IMR-90 (cell line): ENCODE data around the gene SPRR4. TPM values are rescaled to one million over a fixed set of nuclear protein-coding genes. Genes with fewer than 3 reads are reported as not detected.

Experiments
- ATAC-seq: fragments of 200-7000 bp; cut with Tn5 transposase; 2 replicates; pipeline ENCODE4 v1.9.1; 2020; ENCODE audit warnings: low read depth, mild to moderate bottlenecking, moderate library complexity
- BruUV-seq: library from RNA; stranded (reverse); fragments of 400-500 nt; replicated peaks from 2 replicates; lab custom pipeline; 2021; lab: Mats Ljungman, UMichigan
- CTCF ChIA-PET: fragments of 300-600 bp; formaldehyde crosslinking; extraction: SDS; loops from one replicate; lab custom pipeline; 2021; ENCODE audit warnings: antibody characterized with exemption; lab: Yijun Ruan, JAX
- POLR2A ChIA-PET: fragments of 300-600 bp; sonication (Branson Sonifier 250); formaldehyde crosslinking; loops from one replicate; lab custom pipeline; 2022; ENCODE audit warnings: antibody characterized with exemption; ENCODE audit not compliant: unreplicated experiment; lab: Charles Lee
- DNase-seq: peaks from one replicate; pipeline ENCODE4 v3.0.0; 2013
- H2AFZ ChIP-seq: replicated peaks from 2 replicates; pipeline ENCODE3; 2013; ENCODE audit warnings: low read length, mild to moderate bottlenecking; ENCODE audit not compliant: poor library complexity
- H2AK5ac ChIP-seq: 2 replicates; pipeline ENCODE4 v1.6.1; 2013; ENCODE audit warnings: low read depth, low read length, inconsistent platforms
- H2AK9ac ChIP-seq: replicated peaks from 2 replicates; pipeline ENCODE3; 2013; ENCODE audit warnings: mild to moderate bottlenecking, low read depth, low read length, moderate library complexity; ENCODE audit not compliant: poor library complexity
- H2BK120ac ChIP-seq: 2 replicates; pipeline ENCODE4 v1.6.1; 2013; ENCODE audit warnings: low read depth, low read length, inconsistent platforms
- H2BK15ac ChIP-seq: 3 replicates; pipeline ENCODE4 v1.6.1; 2013; ENCODE audit warnings: low read depth, low read length, inconsistent platforms
- H2BK20ac ChIP-seq: 2 replicates; pipeline ENCODE4 v1.6.1; 2013; ENCODE audit warnings: low read depth, mild to moderate bottlenecking, inconsistent platforms, low read length, moderate library complexity
- H2BK5ac ChIP-seq: 2 replicates; pipeline ENCODE4 v1.6.1; 2013; ENCODE audit warnings: mild to moderate bottlenecking, low read depth, low read length, inconsistent platforms; ENCODE audit not compliant: poor library complexity, severe bottlenecking
- H3K14ac ChIP-seq: replicated peaks from 2 replicates; pipeline ENCODE4 v1.6.1; 2013; ENCODE audit warnings: low read depth, low read length, inconsistent platforms
- H3K18ac ChIP-seq: 2 replicates; pipeline ENCODE4 v1.6.1; 2013; ENCODE audit warnings: low read depth, low read length, control low read depth
- H3K23ac ChIP-seq: 2 replicates; pipeline ENCODE4 v1.6.1; 2013; ENCODE audit warnings: low read depth, low read length, inconsistent platforms
- H3K27ac ChIP-seq: 2 replicates; pipeline ENCODE4 v1.5.1; 2013; ENCODE audit warnings: mild to moderate bottlenecking, control low read depth, low read length; ENCODE audit not compliant: insufficient read depth
- H3K27me3 ChIP-seq: 2 replicates; pipeline ENCODE4 v1.6.1; 2013; ENCODE audit warnings: low read length; ENCODE audit not compliant: control insufficient read depth, insufficient read depth
- H3K36me3 ChIP-seq: 2 replicates; pipeline ENCODE4 v1.6.1; 2013; ENCODE audit warnings: low read length, mixed read lengths; ENCODE audit not compliant: control insufficient read depth, insufficient read depth
- H3K4ac ChIP-seq: 2 replicates; pipeline ENCODE4 v1.6.1; 2013; ENCODE audit warnings: low read depth, low read length, inconsistent platforms
- H3K4me1 ChIP-seq: 2 replicates; pipeline ENCODE4 v1.6.1; 2013; ENCODE audit warnings: low read length, mixed read lengths; ENCODE audit not compliant: control insufficient read depth, insufficient read depth
- H3K4me2 ChIP-seq: 2 replicates; pipeline ENCODE4 v1.6.1; 2013; ENCODE audit warnings: low read depth, mild to moderate bottlenecking, control low read depth, low read length, moderate library complexity
- H3K4me3 ChIP-seq: 2 replicates; pipeline ENCODE4 v1.5.1; 2013; ENCODE audit warnings: low read depth, mild to moderate bottlenecking, control low read depth, low read length, moderate library complexity; ENCODE audit not compliant: insufficient read depth
- H3K56ac ChIP-seq: 2 replicates; pipeline ENCODE4 v1.6.1; 2013; ENCODE audit warnings: low read length, inconsistent platforms; ENCODE audit not compliant: insufficient read depth; ENCODE audit errors: extremely low read depth
- H3K79me1 ChIP-seq, 2 experiments: 2 replicates each; pipeline ENCODE4 v1.6.1; 2013; ENCODE audit warnings: low read length in 2 of 2, inconsistent platforms in 1 of 2, low read depth in 1 of 2
- H3K9ac ChIP-seq: 2 replicates; pipeline ENCODE4 v1.6.1; 2013; ENCODE audit warnings: low read depth, low read length, control low read depth
- H3K9me1 ChIP-seq: 2 replicates; pipeline ENCODE4 v1.6.1; 2013; ENCODE audit warnings: low read length, inconsistent platforms; ENCODE audit not compliant: insufficient read depth
- H3K9me3 ChIP-seq: 2 replicates; pipeline ENCODE4 v1.6.1; 2013; ENCODE audit warnings: low read length; ENCODE audit not compliant: control insufficient read depth, insufficient read depth
- H4K20me1 ChIP-seq: 2 replicates; pipeline ENCODE4 v1.6.1; 2013; ENCODE audit warnings: low read length, inconsistent platforms; ENCODE audit not compliant: insufficient read depth
- H4K5ac ChIP-seq: 2 replicates; pipeline ENCODE4 v1.6.1; 2013; ENCODE audit warnings: mild to moderate bottlenecking, low read depth, low read length, control low read depth
- H4K8ac ChIP-seq, 2 experiments: 2 replicates each; pipeline ENCODE4 v1.6.1; 2013; ENCODE audit warnings: low read depth in 2 of 2, low read length in 2 of 2, control low read depth in 1 of 2, inconsistent platforms in 1 of 2
- H4K91ac ChIP-seq: 2 replicates; pipeline ENCODE4 v1.6.1; 2013; ENCODE audit warnings: low read depth, low read length, inconsistent platforms; ENCODE audit not compliant: insufficient read depth
- BHLHE40 ChIP-seq: fragments of 150-350 bp; IDR thresholded peaks from 2 replicates; pipeline ENCODE4 v1.6.1; 2016; ENCODE audit warnings: mild to moderate bottlenecking, low read depth, low read length
- CEBPB ChIP-seq: IDR thresholded peaks from 2 replicates; pipeline ENCODE4 v1.6.1; 2012; ENCODE audit warnings: low read depth, low read length, improper control_type of control experiment
- CHD1 ChIP-seq: IDR thresholded peaks from 2 replicates; pipeline ENCODE4 v1.6.1; 2012; ENCODE audit warnings: low read depth, low read length, improper control_type of control experiment
- CTCF ChIP-seq: conservative IDR thresholded peaks from 2 replicates; pipeline ENCODE4 v1.5.1; 2012; ENCODE audit warnings: mild to moderate bottlenecking, low read depth, low read length, improper control_type of control experiment
- ELK1 ChIP-seq: fragments of 150-350 bp; IDR thresholded peaks from 2 replicates; pipeline ENCODE4 v1.6.1; 2016; ENCODE audit warnings: low read depth, mild to moderate bottlenecking, low read length, moderate library complexity, borderline replicate concordance
- FOS ChIP-seq: fragments of 150-350 bp; IDR thresholded peaks from 2 replicates; pipeline ENCODE4 v1.6.1; 2016; ENCODE audit warnings: low read depth, low read length
- MAFK ChIP-seq: IDR thresholded peaks from 2 replicates; pipeline ENCODE4 v1.6.1; 2012; ENCODE audit warnings: low read depth, low read length, improper control_type of control experiment
- MAZ ChIP-seq: IDR thresholded peaks from 2 replicates; pipeline ENCODE4 v1.6.1; 2012; ENCODE audit warnings: low read depth, mild to moderate bottlenecking, low read length, improper control_type of control experiment, moderate library complexity, borderline replicate concordance
- MXI1 ChIP-seq: IDR thresholded peaks from 2 replicates; pipeline ENCODE4 v1.6.1; 2012; ENCODE audit warnings: low read depth, mild to moderate bottlenecking, low read length, moderate library complexity, borderline replicate concordance
- NFE2L2 ChIP-seq: fragments of 150-350 bp; IDR thresholded peaks from 2 replicates; pipeline ENCODE4 v1.6.1; 2016; ENCODE audit warnings: low read depth, mild to moderate bottlenecking, low read length
- POLR2A ChIP-seq: IDR thresholded peaks from 2 replicates; pipeline ENCODE4 v1.6.1; 2012; ENCODE audit warnings: mild to moderate bottlenecking, low read depth, low read length
- RAD21 ChIP-seq: IDR thresholded peaks from 2 replicates; pipeline ENCODE4 v1.6.1; 2012; ENCODE audit warnings: low read length, improper control_type of control experiment
- RCOR1 ChIP-seq: IDR thresholded peaks from 2 replicates; pipeline ENCODE4 v1.6.1; 2012; ENCODE audit warnings: mild to moderate bottlenecking, low read length, improper control_type of control experiment; ENCODE audit not compliant: insufficient replicate concordance
- RFX5 ChIP-seq: IDR thresholded peaks from 2 replicates; pipeline ENCODE4 v1.8.0; 2012; ENCODE audit warnings: low read depth, mild to moderate bottlenecking, low read length, moderate library complexity
- SMC3 ChIP-seq: fragments of 150-350 bp; IDR thresholded peaks from 2 replicates; pipeline ENCODE4 v1.6.1; 2016; ENCODE audit warnings: low read depth, mild to moderate bottlenecking, antibody characterized with exemption, low read length, moderate library complexity
- USF2 ChIP-seq: fragments of 150-350 bp; IDR thresholded peaks from 2 replicates; pipeline ENCODE4 v1.6.1; 2017; ENCODE audit warnings: mild to moderate bottlenecking, antibody characterized with exemption, low read length, low read depth
- WGBS, 2 experiments: methylation state at CpG; one replicate each; pipeline versions ENCODE4 v1.1.5 to v1.1.7; 2013; ENCODE audit warnings: missing lambda C conversion rate in 2 of 2; ENCODE audit not compliant: insufficient read length in 1 of 2; ENCODE audit errors: extremely low coverage in 2 of 2; 5-methylcytosine and 5-hydroxymethylcytosine counted together
- dilution Hi-C: fragments of 300-500 bp; cut with HindIII; formaldehyde crosslinking; loops from one replicate; pipeline ENCODE4 v1.14.3; 2018; ENCODE audit warnings: low sequenced_read_pairs; ENCODE audit not compliant: unreplicated experiment
- in situ Hi-C: fragments of 300-500 bp; cut with MboI; formaldehyde crosslinking; loops from 3 replicates; pipeline ENCODE4 v1.14.3; 2019; ENCODE audit warnings: low sequenced_read_pairs, inconsistent platforms, mixed read lengths
- intact Hi-C: fragments of 100-400 bp; cut with micrococcal nuclease; formaldehyde crosslinking; loops from 2 replicates; pipeline ENCODE4 v1.10.0; 2022
- polyA plus RNA-seq, 3 experiments: library from polyadenylated mRNA; depleted of rRNA; stranded (reverse); fragments of >200 nt; gene quantifications; 2 replicates each; pipeline ENCODE4 v1.2.3, GENCODE V29; 2012; ENCODE audit warnings: low replicate concordance in 1 of 3
- total RNA-seq: library from RNA; depleted of rRNA; stranded (reverse); fragments of >200 nt; gene quantifications from 2 replicates; pipeline ENCODE4 v1.2.3, GENCODE V29; 2012

The SPRR4 gene
- total and polyA plus RNA-seq, 2 of the 4 experiments (the other 2 are of a cell fraction), result not detected

- no peak overlapping the region for H4K91ac ChIP-seq
- no peak overlapping the region for H3K14ac ChIP-seq
- no peak overlapping the region for H2BK15ac ChIP-seq
- ATAC-seq (peak; percentile 37), DNase-seq (peak; percentile 5)
- H3K18ac ChIP-seq, result no peak overlapping the region
- no peaks in the 10 kb centered on the region for H3K4me1 ChIP-seq
- H2AK5ac ChIP-seq, result no peak overlapping the region
- in situ Hi-C loops (no loop called here), intact Hi-C loops (no loop called here), dilution Hi-C loops (no loop called here)
- no TSS peak for BruUV-seq
- H3K9me1 ChIP-seq, result no peaks in the 10 kb centered on the region
- H3K4ac ChIP-seq, result no peak overlapping the region
- no peak overlapping the region for H3K23ac ChIP-seq
- TF ChIP-seq CTCF (peak; percentile 51), RAD21 (peak; percentile 57), RFX5 (no peak), ELK1 (no peak), MXI1 (no peak), NFE2L2 (no peak), USF2 (no peak), RCOR1 (no peak), SMC3 (peak; percentile 24; the same call in 1 of the 2 replicates), POLR2A (no peak), MAZ (no peak), MAFK (no peak), FOS (no peak), BHLHE40 (no peak), CHD1 (no peak), CEBPB (no peak)
- ChIA-PET POLR2A (no interaction called here), CTCF (interaction anchor here (0.7 kb wide), 1 partner anchor 88 kb away, joined by 3 read pairs; no protein-coding TSS in a partner anchor)
- H3K79me1 ChIP-seq, result no peaks in the 10 kb centered on the region
- no peak overlapping the region for H3K27ac ChIP-seq
- H2BK120ac ChIP-seq, result no peak overlapping the region
- no peak overlapping the region for H2BK20ac ChIP-seq
- no peak overlapping the region for H3K4me3 ChIP-seq
- no peaks in the 10 kb centered on the region for H4K20me1 ChIP-seq
- H3K36me3 ChIP-seq, result no peaks in the 10 kb centered on the region
- no peaks in the 10 kb centered on the region for H3K9me3 ChIP-seq
- H4K8ac ChIP-seq, result no peak overlapping the region
- no peak overlapping the region for H3K56ac ChIP-seq
- no peak overlapping the region for H4K5ac ChIP-seq
- H2BK5ac ChIP-seq, result no peak overlapping the region
- H3K9ac ChIP-seq, result no peak overlapping the region
- H3K27me3 ChIP-seq, result no peaks in the 10 kb centered on the region
- H2AK9ac ChIP-seq, result no peak overlapping the region
- no peak overlapping the region for H3K4me2 ChIP-seq
- no peak overlapping the region for H2AFZ ChIP-seq
- no CpG with 5 or more reads among the region's 3 CpGs for WGBS, 2 experiments
Observed at GRCh38 chr1:152926091-152926490, 44.4 kb upstream of the SPRR4 start.
